Dermis microvascular lymphatic vessel endothelial cell (primary cell): ENCODE results near the gene GPATCH2. TPM values are rescaled to one million over a fixed set of nuclear protein-coding genes. Genes with fewer than 3 reads are reported as not detected.
"Not testable (repeated sequence)": the region's sequence is repeated elsewhere in the genome, so short reads cannot be mapped to it uniquely, and the experiment has no call there.

Experiments used
- DNase-seq, 2 donors: peaks; one replicate each; pipeline versions ENCODE4 v3.0.0 to v3.0.0-alpha.2; 2010; ENCODE audit warnings: low read depth in 2 of 2
- total RNA-seq: library from RNA; depleted of rRNA; stranded (reverse); fragments of >200 nt; gene quantifications from 2 replicates; pipeline ENCODE4 v1.2.1, GENCODE V29; 2014

GPATCH2 gene
- total RNA-seq, 1 donor from 2014 or later: 10.1 TPM

DNA sequence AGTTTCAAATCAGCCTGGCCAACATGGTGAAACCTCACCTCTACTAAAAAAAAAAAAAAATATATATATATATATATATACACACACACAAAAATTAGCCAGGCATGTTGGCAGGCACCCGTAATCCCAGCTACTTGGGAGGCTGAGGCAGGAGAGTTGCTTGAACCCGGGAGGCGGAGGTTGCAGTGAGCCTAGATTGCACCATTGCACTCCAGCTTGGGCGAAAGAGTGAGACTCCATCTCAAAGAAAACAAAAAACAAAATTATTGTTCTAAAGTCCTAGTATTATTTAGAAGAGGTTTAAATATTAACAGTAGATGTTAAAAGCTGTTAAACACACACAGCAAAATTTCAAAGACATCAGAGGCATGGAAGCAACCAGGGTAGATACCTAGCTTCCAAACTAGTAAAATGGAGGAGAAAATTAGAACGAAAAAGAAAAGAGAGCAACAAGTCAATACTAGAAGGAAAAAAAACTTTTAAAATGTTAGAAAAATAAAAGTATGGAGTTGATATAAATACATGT, 46.5 kb downstream of the GPATCH2 start:
- not testable (repeated sequence) for DNase-seq

DNA sequence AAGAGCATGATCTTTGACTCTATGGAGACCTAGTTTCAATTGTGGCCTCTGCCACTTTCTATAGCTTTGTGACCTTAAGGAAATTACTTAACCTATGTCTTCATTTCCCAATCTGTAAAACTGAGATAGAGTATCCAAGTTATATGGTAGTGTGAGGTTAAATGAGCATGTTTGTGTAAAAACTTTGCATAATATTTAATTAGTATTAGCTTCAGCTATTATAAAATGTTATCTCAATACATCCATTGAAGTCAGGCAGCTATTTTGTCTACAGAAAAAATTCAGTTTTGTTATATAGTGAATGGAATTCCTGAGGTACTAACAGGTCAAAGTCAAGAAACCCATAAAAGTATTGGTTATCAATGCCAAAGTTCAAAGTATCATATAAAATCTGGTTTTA, 53.6 kb downstream of the GPATCH2 start:
- no peak for DNase-seq

DNA sequence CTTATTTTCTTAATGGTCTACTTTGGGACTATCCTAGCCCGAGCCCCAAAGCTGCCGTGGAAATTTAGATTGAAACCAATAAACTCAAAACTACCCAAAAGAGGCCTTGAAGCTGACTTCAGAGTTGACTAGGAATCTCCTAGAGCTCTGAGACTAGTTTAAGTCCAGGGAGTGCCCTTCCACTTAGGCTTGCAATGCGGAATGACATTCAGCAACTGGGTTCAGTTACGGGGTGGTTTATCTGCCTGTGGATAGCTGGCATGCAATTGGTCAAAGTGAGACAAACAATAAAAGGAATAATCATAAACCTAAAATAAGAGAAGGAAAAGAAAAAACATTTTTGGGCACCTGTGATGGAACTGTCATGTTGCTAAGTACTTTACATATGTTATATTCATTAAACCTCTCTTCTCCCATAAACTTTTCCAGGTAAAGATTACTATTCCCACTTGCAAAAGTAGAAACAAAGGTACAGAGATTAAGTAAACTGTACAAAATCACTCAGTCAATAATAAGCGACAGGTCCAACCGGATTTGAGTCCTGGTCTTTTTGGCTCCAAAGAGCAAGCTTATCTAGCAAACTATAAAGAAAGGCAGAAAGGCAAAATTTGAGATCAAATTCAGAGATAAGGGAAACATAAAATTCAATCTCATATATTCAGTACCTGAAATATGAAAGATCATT, 56.5 kb downstream of the GPATCH2 start:
- DNase-seq: no peak

- no peak for DNase-seq
Measured at GRCh38 chr1:217569021-217569420, 61.9 kb downstream of the GPATCH2 start.

- DNase-seq: no peak
Measured at GRCh38 chr1:217568200-217568599, 62.7 kb downstream of the GPATCH2 start.

DNA sequence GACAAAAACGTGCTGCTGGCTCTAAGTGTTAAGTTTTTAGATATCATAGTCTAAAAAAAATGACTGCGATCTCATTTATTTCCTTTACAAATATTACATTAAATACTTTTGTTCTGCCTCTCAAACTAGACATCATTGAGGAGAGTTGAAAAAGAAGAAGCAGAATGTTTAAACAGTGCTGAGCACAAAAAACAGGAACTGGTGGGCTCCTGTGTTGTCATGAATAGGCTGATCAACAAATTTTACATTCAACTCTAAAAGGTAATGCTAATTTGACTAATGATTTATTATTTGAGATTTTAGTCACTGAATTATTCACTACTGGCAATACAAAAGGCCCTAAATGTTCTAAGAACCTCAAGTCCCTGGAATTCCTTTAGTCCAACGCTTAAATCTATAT, 66.1 kb downstream of the GPATCH2 start:
- DNase-seq: no peak

- DNase-seq: no peak
Measured at GRCh38 chr1:217564207-217564606, 66.7 kb downstream of the GPATCH2 start.

DNA sequence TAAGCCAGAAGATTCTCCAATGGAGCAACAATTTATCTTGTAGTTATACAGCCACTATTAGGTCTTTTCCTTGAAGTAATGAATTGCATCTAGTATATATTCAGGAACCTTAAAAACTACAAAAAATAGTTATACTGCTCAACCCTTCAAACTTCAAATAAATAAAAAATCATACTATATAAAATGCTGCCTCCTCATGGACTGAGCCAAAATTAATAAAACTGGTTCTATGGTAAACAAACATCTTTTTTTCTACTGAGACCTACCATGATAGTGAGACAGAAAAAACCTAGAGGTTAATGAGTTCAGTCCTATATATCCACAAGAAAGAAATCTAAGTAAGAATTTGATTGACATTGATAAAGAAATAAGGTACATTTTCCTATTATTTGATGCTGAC, 67.7 kb downstream of the GPATCH2 start:
- DNase-seq: no peak

- DNase-seq: no peak
Measured at GRCh38 chr1:217562229-217562878, 68.5 kb downstream of the GPATCH2 start.

- DNase-seq: no peak
Measured at GRCh38 chr1:217561446-217561845, 69.4 kb downstream of the GPATCH2 start.

DNA sequence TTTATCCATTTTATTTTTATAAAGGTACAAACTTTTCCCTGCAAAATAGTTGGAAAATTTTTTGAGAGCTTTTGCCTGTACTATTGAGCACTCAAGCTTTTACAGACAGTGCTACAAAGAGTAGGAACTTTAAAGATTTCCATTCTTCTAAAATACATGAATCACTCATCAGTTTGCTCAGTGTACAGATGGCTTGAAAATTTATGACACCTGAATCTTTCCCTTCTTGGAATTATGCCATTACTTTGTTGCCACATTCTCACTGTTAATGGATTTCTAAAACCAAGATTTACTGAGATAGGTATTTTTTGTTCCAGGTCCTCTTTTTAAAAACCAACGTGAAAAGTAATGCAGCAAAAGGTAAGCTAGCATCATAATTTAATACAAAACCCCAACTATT, 76.0 kb downstream of the GPATCH2 start:
- peak in 1 of 2 donors; percentile 54 for DNase-seq

GRCh38 chr1:217553949-217554509, 76.9 kb downstream of the GPATCH2 start:
- no peak for DNase-seq

DNA sequence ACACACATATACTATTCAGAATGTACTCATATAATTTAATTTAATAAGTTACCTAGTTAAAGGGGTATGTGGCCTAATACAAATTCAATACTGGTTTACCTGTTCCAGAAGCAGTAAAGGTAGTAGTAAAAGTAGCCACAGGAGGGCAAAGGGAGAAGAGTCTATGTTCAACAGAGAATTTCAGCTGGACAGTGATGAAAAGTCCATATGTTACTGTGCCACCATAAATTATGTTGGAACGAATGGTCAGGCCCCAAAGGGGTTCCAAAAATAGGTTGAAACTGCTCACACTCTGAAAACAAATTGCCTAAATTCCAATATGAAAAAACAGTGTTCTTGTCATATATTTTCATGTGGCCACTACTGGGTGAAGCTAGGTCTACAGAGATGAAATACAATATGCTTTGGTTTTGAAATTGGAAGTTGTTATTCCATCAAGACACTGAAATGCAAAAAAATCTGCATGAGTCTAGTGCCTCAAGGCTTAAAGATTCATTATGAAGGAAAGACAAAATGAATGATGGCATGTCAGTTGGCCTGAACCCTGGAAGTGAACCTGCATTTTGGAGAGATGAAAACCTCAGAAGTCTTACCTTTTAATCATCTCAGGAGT, 78.4 kb downstream of the GPATCH2 start:
- no peak for DNase-seq

- no peak for DNase-seq
Measured at GRCh38 chr1:217542837-217543236, 88.1 kb downstream of the GPATCH2 start.

GRCh38 chr1:217542136-217542777, 88.6 kb downstream of the GPATCH2 start:
- DNase-seq: no peak

GRCh38 chr1:217540321-217540720, 90.6 kb downstream of the GPATCH2 start:
- DNase-seq: no peak

- no peak for DNase-seq
Measured at GRCh38 chr1:217539510-217539909, 91.4 kb downstream of the GPATCH2 start.

DNA sequence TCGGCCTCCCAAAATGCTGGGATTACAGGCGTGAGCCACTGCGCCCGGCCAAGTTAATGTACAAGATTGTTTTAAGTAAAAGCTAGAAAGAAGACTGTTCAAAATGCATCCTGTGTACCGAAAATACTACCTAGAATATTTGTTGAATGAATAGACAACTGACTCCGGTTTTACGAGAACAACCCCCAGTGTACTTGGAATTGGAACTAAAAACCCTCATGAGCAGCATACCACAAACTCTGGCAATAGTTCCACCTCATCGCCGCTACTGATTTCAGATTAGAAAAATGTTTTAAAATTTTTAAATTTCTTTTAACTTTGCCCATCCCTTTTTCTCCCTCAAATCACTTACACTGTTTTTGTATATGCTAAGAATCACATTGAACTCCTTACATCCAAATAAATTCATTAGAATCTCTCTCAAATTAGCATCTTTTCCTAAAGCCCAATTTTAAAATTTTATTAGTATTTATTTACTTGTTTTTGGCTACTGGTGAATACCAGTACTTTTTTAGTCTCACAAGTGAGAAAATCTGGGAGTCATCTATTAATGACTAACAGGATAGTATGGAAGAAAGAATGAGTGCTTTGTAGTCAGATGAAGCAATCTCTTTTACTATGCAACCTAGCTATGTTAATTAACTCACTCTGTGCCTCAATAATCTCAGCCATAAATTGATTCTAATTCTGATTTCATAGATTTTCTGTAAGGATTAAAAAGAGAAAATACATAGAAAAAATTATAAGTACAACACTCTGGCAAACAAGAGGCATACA, 95.1 kb downstream of the GPATCH2 start:
- DNase-seq: no peak

DNA sequence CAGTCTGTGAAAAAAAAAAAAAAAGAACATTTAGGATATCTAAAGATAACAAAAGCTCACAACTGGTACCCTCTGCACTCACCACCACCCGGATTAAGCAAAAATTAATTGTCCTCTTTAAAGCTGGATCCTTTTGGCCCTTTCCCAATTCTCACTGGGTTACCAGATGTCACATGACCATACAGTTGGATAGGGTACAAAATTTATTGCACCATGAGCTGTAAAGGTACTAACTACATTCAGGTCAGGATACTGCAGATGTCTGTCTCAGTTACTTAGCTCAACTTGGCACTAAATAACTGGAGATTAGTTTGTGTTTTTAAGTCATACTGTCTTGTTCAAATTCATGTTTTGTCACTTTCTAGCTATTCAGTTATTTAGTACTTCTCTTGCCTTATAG, 96.3 kb downstream of the GPATCH2 start:
- no peak for DNase-seq

DNA sequence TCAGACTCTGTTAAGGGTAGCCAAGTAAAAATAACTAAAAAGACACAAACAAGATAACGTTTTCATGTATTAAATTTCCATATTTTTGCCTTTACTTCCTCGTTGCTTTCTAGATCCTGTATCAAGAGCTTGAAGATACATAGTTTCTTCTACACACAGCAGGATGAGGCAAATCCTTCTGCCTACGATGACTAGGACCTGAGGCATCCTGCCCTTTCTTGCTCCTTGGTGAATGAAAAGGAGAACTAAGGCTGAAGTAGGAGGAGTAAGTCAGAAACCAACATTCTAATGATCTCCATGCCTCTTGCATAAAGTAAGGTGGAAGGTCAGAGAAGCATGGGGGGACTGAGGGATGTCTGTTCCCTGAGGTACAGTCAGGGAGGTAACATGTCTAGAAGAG, 102.6 kb downstream of the GPATCH2 start:
- DNase-seq: no peak

- DNase-seq: no peak
Measured at GRCh38 chr1:217527151-217527550, 103.7 kb downstream of the GPATCH2 start.
